Sigmoid colon (tissue), 4 donors: ENCODE results near the gene RIN1.

Source experiments
- POLR2A ChIP-seq, 2 donors: fragments of 450-650 bp; IDR thresholded peaks; one replicate each; pipeline ENCODE4 v1.6.1; 2016; ENCODE audit warnings: antibody characterized with exemption in 2 of 2, mild to moderate bottlenecking in 2 of 2, moderate library complexity in 2 of 2
- POLR2AphosphoS5 ChIP-seq, 4 donors: sonication (generic); formaldehyde crosslinking; IDR thresholded peaks; one replicate each; pipeline ENCODE4 v1.6.1; 2017; ENCODE audit warnings: antibody characterized with exemption in 4 of 4
- TF ChIP-seq, protein P1 (sequence below), 4 experiments: fragments of 450-650 bp in 3 of 4; fragments of 200-600 bp in 1 of 4; IDR thresholded peaks; one replicate each; pipeline ENCODE4 v1.5.1; 2016 to 2019; ENCODE audit warnings: antibody characterized with exemption in 4 of 4, mild to moderate bottlenecking in 3 of 4, moderate library complexity in 2 of 4

- TF ChIP-seq, protein P1, sequence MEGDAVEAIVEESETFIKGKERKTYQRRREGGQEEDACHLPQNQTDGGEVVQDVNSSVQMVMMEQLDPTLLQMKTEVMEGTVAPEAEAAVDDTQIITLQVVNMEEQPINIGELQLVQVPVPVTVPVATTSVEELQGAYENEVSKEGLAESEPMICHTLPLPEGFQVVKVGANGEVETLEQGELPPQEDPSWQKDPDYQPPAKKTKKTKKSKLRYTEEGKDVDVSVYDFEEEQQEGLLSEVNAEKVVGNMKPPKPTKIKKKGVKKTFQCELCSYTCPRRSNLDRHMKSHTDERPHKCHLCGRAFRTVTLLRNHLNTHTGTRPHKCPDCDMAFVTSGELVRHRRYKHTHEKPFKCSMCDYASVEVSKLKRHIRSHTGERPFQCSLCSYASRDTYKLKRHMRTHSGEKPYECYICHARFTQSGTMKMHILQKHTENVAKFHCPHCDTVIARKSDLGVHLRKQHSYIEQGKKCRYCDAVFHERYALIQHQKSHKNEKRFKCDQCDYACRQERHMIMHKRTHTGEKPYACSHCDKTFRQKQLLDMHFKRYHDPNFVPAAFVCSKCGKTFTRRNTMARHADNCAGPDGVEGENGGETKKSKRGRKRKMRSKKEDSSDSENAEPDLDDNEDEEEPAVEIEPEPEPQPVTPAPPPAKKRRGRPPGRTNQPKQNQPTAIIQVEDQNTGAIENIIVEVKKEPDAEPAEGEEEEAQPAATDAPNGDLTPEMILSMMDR (IDR thresholded peaks at IDR 0.05) = peak; percentile 95 to 99 (median 98)
- TF ChIP-seq POLR2AphosphoS5 (IDR thresholded peaks at IDR 0.05) = peak in 1 of 4 donors; percentile 29
- no peak for TF ChIP-seq POLR2A (IDR thresholded peaks at IDR 0.05)
These were observed 7.7 kb downstream of the RIN1 start for GRCh38 chr11:66328302-66329144.
